WTC11 (cell line): ENCODE measurements around the gene KANSL1L. TPM values are rescaled to one million over a fixed set of nuclear protein-coding genes. Genes with fewer than 3 reads are reported as not detected.
A peak's percentile ranks its signal among the peaks of the same experiment; 100 is the strongest.

Source experiments
- ATAC-seq: fragments of 200-7000 bp; cut with Tn5 transposase; 2 replicates; pipeline ENCODE4 v1.10.0; 2021; ENCODE audit warnings: mild to moderate bottlenecking, moderate library complexity
- CTCF ChIA-PET: fragments of 300-600 bp; sonication (Branson Sonifier 250); formaldehyde crosslinking; loops from one replicate; lab custom pipeline; 2021; ENCODE audit warnings: antibody characterized with exemption; lab: Charles Lee
- POLR2A ChIA-PET: fragments of 350-600 bp; sonication (Branson Sonifier 250); formaldehyde crosslinking; loops from one replicate; lab custom pipeline; 2021; ENCODE audit warnings: antibody characterized with exemption; lab: Charles Lee
- DNase-seq: peaks from one replicate; pipeline ENCODE4 v3.0.0; 2021; ENCODE audit warnings: low spot score
- H3K27ac Mint-ChIP-seq: 2 replicates; pipeline ENCODE4 v1.8.0; 2021; ENCODE audit warnings: mixed read lengths
- H3K27me3 Mint-ChIP-seq: 2 replicates; pipeline ENCODE4 v1.8.0; 2021; ENCODE audit warnings: low read depth, mild to moderate bottlenecking, moderate library complexity, mixed read lengths
- H3K36me3 Mint-ChIP-seq: 2 replicates; pipeline ENCODE4 v1.8.0; 2021; ENCODE audit warnings: mixed read lengths
- H3K4me1 Mint-ChIP-seq: 2 replicates; pipeline ENCODE4 v1.8.0; 2022; ENCODE audit warnings: mixed read lengths
- H3K4me3 Mint-ChIP-seq: 2 replicates; pipeline ENCODE4 v1.8.0; 2021; ENCODE audit warnings: mild to moderate bottlenecking, moderate library complexity, mixed read lengths
- H3K9me3 Mint-ChIP-seq: 2 replicates; pipeline ENCODE4 v1.8.0; 2021; ENCODE audit warnings: mixed read lengths
- ARID4B ChIP-seq: sonication (generic); formaldehyde crosslinking; IDR thresholded peaks from 2 replicates; pipeline ENCODE4 v1.8.0; 2023; ENCODE audit warnings: missing genetic modification reagents, mild to moderate bottlenecking, borderline replicate concordance
- CTCF ChIP-seq: fragments of 200-600 bp; IDR thresholded peaks from 2 replicates; pipeline ENCODE4 v1.8.0; 2022; ENCODE audit warnings: antibody characterized with exemption
- FOXP1 ChIP-seq: sonication (generic); formaldehyde crosslinking; IDR thresholded peaks from 2 replicates; pipeline ENCODE4 v1.8.0; 2022; ENCODE audit warnings: missing genetic modification reagents, mild to moderate bottlenecking, moderate library complexity, borderline replicate concordance
- FOXP4 ChIP-seq: sonication (generic); formaldehyde crosslinking; IDR thresholded peaks from 2 replicates; pipeline ENCODE4 v1.8.0; 2022; ENCODE audit warnings: mild to moderate bottlenecking, missing genetic modification reagents
- IRF1 ChIP-seq: sonication (generic); formaldehyde crosslinking; IDR thresholded peaks from 2 replicates; pipeline ENCODE4 v1.8.0; 2023; ENCODE audit warnings: missing genetic modification reagents
- NR3C1 ChIP-seq: sonication (generic); formaldehyde crosslinking; conservative IDR thresholded peaks from 2 replicates; pipeline ENCODE4 v1.8.1; 2023; ENCODE audit warnings: low read depth, mild to moderate bottlenecking, missing genetic modification reagents
- SOX15 ChIP-seq: fragments of 250-450 bp; sonication (Bioruptor Pico); IDR thresholded peaks from 2 replicates; pipeline ENCODE4 v1.9.0; 2021; ENCODE audit warnings: mild to moderate bottlenecking
- STAT6 ChIP-seq: sonication (generic); formaldehyde crosslinking; conservative IDR thresholded peaks from 2 replicates; pipeline ENCODE4 v1.8.1; 2023; ENCODE audit warnings: mild to moderate bottlenecking, low read depth, missing genetic modification reagents, moderate library complexity
- TCF7 ChIP-seq: sonication (generic); formaldehyde crosslinking; IDR thresholded peaks from 2 replicates; pipeline ENCODE4 v1.8.0; 2022; ENCODE audit warnings: mild to moderate bottlenecking, low read depth, missing genetic modification reagents, moderate library complexity
- ZNF532 ChIP-seq: fragments of 250-450 bp; sonication (Bioruptor Pico); IDR thresholded peaks from 2 replicates; pipeline ENCODE4 v1.9.0; 2021; ENCODE audit warnings: mild to moderate bottlenecking, borderline replicate concordance
- total RNA-seq: library from RNA; stranded (reverse); gene quantifications from 3 replicates; pipeline ENCODE4 v1.2.3, GENCODE V29; 2021

Gene KANSL1L
- total RNA-seq, 1 experiment from 2014 or later = 11.4 TPM

GRCh38 chr2:209984291-209984690 lies 186.9 kb downstream of the KANSL1L start (continued):
- no peak for TF ChIP-seq ARID4B (CRISPR knock-in tag)
- no peak for TF ChIP-seq NR3C1 (CRISPR knock-in tag)
- no peak for TF ChIP-seq SOX15 (CRISPR knock-in tag)

- no peak overlapping the region for H3K27ac Mint-ChIP-seq
- ATAC-seq (no peak), DNase-seq (no peak)
- TF ChIP-seq CTCF = 0 out of 2 replicates have a peak, but pooled peaks have one; percentile 13
- no peak for TF ChIP-seq TCF7 (CRISPR knock-in tag)
- TF ChIP-seq, all 79 proteins: peak for 1
- Mint-ChIP-seq H3K27me3 (0 out of 2 replicates have a peak, but pooled peaks cover 4% of the 10 kb centered on the region), H3K4me1 (no peaks in the 10 kb centered on the region), H3K4me3 (no peak overlapping the region), H3K36me3 (no peaks in the 10 kb centered on the region), H3K9me3 (no peaks in the 10 kb centered on the region)
- POLR2A ChIA-PET = no interaction called here
- CTCF ChIA-PET = interaction anchor here (0.6 to 2.7 kb wide), 4 partner anchors 41 to 221 kb away, joined by 3 to 13 read pairs (median 4); no protein-coding TSS in a partner anchor
Observed at GRCh38 chr2:209977386-209978239, 193.6 kb downstream of the KANSL1L start.

- ATAC-seq = no peak
- no peak for DNase-seq
- ChIA-PET POLR2A (no interaction called here), CTCF (interaction anchor here (1.5 to 2.7 kb wide), 3 partner anchors 16 to 222 kb away, joined by 3 to 13 read pairs (median 3); no protein-coding TSS in a partner anchor)
- Mint-ChIP-seq H3K4me1 (no peaks in the 10 kb centered on the region), H3K9me3 (no peaks in the 10 kb centered on the region), H3K36me3 (no peaks in the 10 kb centered on the region), H3K27me3 (0 out of 2 replicates have a peak, but pooled peaks cover 4% of the 10 kb centered on the region), H3K4me3 (no peak overlapping the region), H3K27ac (no peak overlapping the region)
- TF ChIP-seq IRF1 (CRISPR knock-in tag) (no peak), STAT6 (CRISPR knock-in tag) (no peak), ZNF532 (no peak), FOXP1 (CRISPR knock-in tag) (no peak), FOXP4 (CRISPR knock-in tag) (no peak)
Observed at GRCh38 chr2:209976698-209977385, 194.4 kb downstream of the KANSL1L start.
